ENCODE results near the gene RPL26. TPM values are rescaled to one million over a fixed set of nuclear protein-coding genes. Genes with fewer than 3 reads are reported as not detected.
"Not testable (repeated sequence)": the region's sequence is repeated elsewhere in the genome, so short reads cannot be mapped to it uniquely, and the experiment has no call there.

The RPL26 gene
- total RNA-seq, 1 donor from 2014 or later: 3,493 TPM

DNA sequence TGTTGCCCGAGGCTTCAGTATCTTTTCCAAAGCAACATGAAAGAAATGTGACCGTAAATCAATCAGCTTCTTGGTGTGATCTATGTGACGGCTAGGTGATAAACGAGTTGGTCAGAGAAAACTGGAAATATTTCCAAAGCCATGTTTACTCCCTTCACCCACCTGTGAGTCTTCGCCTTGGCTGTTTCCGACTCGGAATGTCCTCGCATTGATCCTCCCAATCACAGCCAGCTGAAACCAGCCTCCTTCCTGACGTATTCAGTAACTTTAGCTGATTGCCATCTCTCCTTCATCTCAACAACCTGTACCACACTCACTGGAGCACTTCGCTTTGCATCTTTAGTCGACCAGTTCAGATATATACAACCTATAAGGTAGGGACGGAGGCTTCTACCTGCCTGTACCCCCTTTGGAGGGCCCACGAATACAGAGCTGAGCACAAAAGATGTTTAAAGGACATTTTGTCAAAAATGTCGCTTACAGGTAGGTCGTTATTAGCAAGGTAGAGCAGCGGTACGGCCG, 7.2 kb downstream of the RPL26 start:
- no peak for DNase-seq (ENCODE audit: extremely low spot score in 2 of 2)
- peaks cover 0 to 31% of the 10 kb centered on the region in 2 donors for H3K36me3 ChIP-seq
- no peak for TF ChIP-seq POLR2A (IDR thresholded peaks at IDR 0.05)
- TF ChIP-seq, protein P1, sequence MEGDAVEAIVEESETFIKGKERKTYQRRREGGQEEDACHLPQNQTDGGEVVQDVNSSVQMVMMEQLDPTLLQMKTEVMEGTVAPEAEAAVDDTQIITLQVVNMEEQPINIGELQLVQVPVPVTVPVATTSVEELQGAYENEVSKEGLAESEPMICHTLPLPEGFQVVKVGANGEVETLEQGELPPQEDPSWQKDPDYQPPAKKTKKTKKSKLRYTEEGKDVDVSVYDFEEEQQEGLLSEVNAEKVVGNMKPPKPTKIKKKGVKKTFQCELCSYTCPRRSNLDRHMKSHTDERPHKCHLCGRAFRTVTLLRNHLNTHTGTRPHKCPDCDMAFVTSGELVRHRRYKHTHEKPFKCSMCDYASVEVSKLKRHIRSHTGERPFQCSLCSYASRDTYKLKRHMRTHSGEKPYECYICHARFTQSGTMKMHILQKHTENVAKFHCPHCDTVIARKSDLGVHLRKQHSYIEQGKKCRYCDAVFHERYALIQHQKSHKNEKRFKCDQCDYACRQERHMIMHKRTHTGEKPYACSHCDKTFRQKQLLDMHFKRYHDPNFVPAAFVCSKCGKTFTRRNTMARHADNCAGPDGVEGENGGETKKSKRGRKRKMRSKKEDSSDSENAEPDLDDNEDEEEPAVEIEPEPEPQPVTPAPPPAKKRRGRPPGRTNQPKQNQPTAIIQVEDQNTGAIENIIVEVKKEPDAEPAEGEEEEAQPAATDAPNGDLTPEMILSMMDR (IDR thresholded peaks at IDR 0.05): no peak
- TF ChIP-seq POLR2AphosphoS5 (IDR thresholded peaks at IDR 0.05; ENCODE audit: insufficient read depth in 1 of 2, low read depth in 1 of 2): no peak
- H3K27me3 ChIP-seq: no peaks in the 10 kb centered on the region
- H3K9me3 ChIP-seq: no peaks in the 10 kb centered on the region
- H3K4me1 ChIP-seq: peaks cover 47% of the 10 kb centered on the region
- intact Hi-C loops (cut with DNase I): no loop called here
- H3K4me3 ChIP-seq: peak overlapping the region; percentile 52 to 70
- peak overlapping the region; percentile 82 for H3K27ac ChIP-seq

DNA sequence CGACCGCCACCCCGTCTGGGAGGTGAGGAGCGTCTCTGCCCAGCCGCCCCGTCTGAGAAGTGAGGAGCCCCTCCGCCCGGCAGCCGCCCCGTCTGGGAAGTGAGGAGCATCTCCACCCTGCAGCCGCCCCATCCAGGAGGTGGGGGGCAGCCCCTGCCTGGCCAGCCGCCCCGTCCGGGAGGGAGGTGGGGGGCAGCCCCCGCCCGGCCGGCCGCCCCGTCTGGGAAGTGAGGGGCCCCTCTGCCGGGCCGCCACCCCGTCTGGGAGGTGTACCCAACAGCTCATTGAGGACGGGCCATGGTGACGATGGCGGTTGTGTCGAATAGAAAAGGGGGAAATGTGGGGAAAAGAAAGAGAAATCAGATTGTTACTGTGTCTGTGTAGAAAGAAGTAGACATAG, 9.1 kb downstream of the RPL26 start:
- not testable (repeated sequence) for DNase-seq (ENCODE audit: extremely low spot score in 2 of 2)
- H3K36me3 ChIP-seq: peaks cover 0 to 26% of the 10 kb centered on the region in 2 donors

DNA sequence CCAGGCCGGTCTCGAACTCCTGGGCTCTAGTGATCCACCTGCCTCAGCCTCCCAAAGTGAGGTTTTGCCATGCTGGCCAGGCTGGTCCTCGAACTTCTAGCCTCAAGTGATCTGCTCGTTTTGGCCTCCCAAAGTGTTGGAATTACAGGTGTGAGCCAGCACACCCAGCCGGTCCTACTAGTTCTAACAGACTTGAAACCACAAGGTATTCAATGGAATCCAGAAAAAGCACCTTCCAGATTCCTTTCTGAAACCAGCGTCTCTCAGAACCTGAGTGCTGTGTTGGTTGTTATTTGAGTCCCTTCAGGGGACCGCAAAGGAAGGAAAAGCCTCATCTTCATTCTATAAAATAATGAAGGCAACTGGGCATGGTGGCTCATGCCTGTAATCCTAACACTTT, 10.6 kb downstream of the RPL26 start:
- intact Hi-C loops (cut with DNase I): no loop called here
- Histone ChIP-seq H3K36me3 (peaks cover 0 to 14% of the 10 kb centered on the region in 2 donors), H3K4me1 (peaks cover 25% of the 10 kb centered on the region), H3K27me3 (no peaks in the 10 kb centered on the region), H3K27ac (no peak overlapping the region), H3K4me3 (no peak overlapping the region), H3K9me3 (no peaks in the 10 kb centered on the region)
- no peak for TF ChIP-seq POLR2AphosphoS5 (IDR thresholded peaks at IDR 0.05; ENCODE audit: insufficient read depth in 1 of 2, low read depth in 1 of 2)
- TF ChIP-seq, protein P1 (IDR thresholded peaks at IDR 0.05): no peak
- TF ChIP-seq POLR2A (IDR thresholded peaks at IDR 0.05): no peak
- DNase-seq (ENCODE audit: extremely low spot score in 2 of 2): no peak

More for the DNA sequence above, 9.1 kb downstream of the RPL26 start:
- H3K27me3 ChIP-seq; H3K4me3 ChIP-seq; H3K27ac ChIP-seq; intact Hi-C loops (cut with DNase I); H3K9me3 ChIP-seq: not testable (repeated sequence)
- H3K4me1 ChIP-seq: peaks cover 28% of the 10 kb centered on the region

DNA sequence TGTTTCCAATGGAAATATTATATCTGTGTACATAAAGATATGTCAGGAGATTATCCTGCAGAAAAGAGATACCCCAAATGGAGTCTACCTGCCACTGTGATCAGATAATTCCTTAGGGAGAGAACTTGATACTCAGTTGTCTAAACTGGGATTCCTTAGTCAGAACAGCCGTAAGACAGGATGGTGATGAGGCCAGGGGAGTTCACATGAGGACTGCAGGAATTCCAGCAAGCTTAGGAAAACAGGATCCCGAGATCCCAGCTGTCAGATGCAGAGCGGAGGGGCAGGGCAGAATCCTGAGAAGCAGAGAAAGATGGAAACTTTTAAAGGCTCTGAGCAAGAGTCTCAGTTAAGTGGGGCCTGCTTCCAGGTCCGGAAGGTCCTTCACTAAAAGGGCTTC, 11.2 kb downstream of the RPL26 start:
- H3K4me1 ChIP-seq: peaks cover 21% of the 10 kb centered on the region
- DNase-seq (ENCODE audit: extremely low spot score in 2 of 2): no peak
- H3K36me3 ChIP-seq: peaks cover 0 to 14% of the 10 kb centered on the region in 2 donors
- H3K4me3 ChIP-seq: no peak overlapping the region
- no peaks in the 10 kb centered on the region for H3K9me3 ChIP-seq
- intact Hi-C loops (cut with DNase I): no loop called here
- H3K27ac ChIP-seq: no peak overlapping the region
- H3K27me3 ChIP-seq: no peaks in the 10 kb centered on the region
- TF ChIP-seq POLR2AphosphoS5 (IDR thresholded peaks at IDR 0.05; ENCODE audit: insufficient read depth in 1 of 2, low read depth in 1 of 2): no peak
- TF ChIP-seq POLR2A (IDR thresholded peaks at IDR 0.05): no peak
- TF ChIP-seq, protein P1 (IDR thresholded peaks at IDR 0.05): no peak

DNA sequence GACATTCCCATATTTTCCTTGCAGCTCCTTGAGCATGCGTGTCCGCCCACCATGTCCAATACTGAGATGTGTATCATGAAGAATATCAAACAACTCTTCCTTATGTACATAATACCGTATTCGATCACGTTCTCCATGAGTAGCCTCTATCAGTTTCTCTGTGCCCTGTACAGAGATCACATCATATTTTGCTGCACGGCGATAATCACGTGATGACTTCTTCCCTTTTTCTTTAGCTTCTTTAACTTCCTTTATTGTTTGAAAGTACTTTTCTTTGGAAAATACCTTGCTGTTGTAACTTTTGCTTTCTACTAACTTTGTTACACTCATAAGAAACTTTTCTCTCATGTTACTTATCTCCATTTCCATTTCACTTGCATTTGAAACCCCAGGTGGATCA, 13.0 kb downstream of the RPL26 start:
- intact Hi-C loops (cut with DNase I): no loop called here
- Histone ChIP-seq H3K27ac (no peak overlapping the region), H3K27me3 (no peaks in the 10 kb centered on the region), H3K36me3 (peaks cover 0 to 14% of the 10 kb centered on the region in 2 donors), H3K9me3 (no peaks in the 10 kb centered on the region), H3K4me1 (peaks cover 7% of the 10 kb centered on the region), H3K4me3 (no peak overlapping the region)
- TF ChIP-seq POLR2AphosphoS5 (IDR thresholded peaks at IDR 0.05; ENCODE audit: insufficient read depth in 1 of 2, low read depth in 1 of 2): no peak
- no peak for DNase-seq (ENCODE audit: extremely low spot score in 2 of 2)

DNA sequence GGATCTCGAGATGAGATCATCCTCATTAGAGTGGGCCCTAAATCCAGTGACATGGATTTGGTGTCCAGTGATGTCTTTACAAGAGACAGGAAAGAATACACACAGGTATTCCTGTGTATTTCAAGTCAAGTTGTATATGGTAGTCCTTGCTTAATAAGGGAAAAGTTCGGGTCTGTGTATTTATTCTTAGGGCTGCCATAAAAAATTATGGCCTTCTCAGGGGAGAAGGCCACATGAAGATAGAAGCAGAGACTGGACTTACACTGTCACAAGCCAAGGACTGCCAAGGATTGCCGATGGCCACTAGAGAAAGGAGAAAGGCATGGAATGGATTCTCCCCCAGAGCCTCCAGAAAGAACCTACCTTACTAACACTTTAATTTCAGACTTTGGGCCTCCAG, 14.8 kb downstream of the RPL26 start:
- Histone ChIP-seq H3K9me3 (no peaks in the 10 kb centered on the region), H3K27ac (no peak overlapping the region), H3K27me3 (no peaks in the 10 kb centered on the region), H3K36me3 (peaks cover 0 to 14% of the 10 kb centered on the region in 2 donors), H3K4me3 (no peak overlapping the region), H3K4me1 (peaks cover 5% of the 10 kb centered on the region)
- TF ChIP-seq, protein P1 (IDR thresholded peaks at IDR 0.05): no peak
- TF ChIP-seq POLR2AphosphoS5 (IDR thresholded peaks at IDR 0.05; ENCODE audit: insufficient read depth in 1 of 2, low read depth in 1 of 2) (no peak), POLR2A (IDR thresholded peaks at IDR 0.05) (no peak)
- DNase-seq (ENCODE audit: extremely low spot score in 2 of 2): no peak
- intact Hi-C loops (cut with DNase I): no loop called here
